Left renal cortex interstitium (tissue), 4 donors: ENCODE data around the gene FIGLA. TPM values are rescaled to one million over a fixed set of nuclear protein-coding genes. Genes with fewer than 3 reads are reported as not detected.

Experiments used
- DNase-seq, 4 donors: peaks; one replicate each; pipeline ENCODE4 v3.0.0-alpha.2; 2013; ENCODE audit warnings: low read depth in 4 of 4, low spot score in 2 of 4, missing footprints in 1 of 4
- polyA plus RNA-seq, 4 donors: library from polyadenylated mRNA; unstranded; fragments of 120-200 nt; gene quantifications; one replicate each; pipeline ENCODE4 v1.2.1, GENCODE V29; 2013; ENCODE audit not compliant: insufficient read length in 4 of 4

The FIGLA gene
- not detected for polyA plus RNA-seq

- no peak for DNase-seq
Observed at GRCh38 chr2:70790136-70790828, at the start of gene FIGLA. TSS of gene FIGLA (minus strand) at chr2:70790643. CDS start at chr2:70790638, 5 bp downstream.

- no peak for DNase-seq
Observed at GRCh38 chr2:70837980-70838925, 47.8 kb upstream of the FIGLA start.

DNA sequence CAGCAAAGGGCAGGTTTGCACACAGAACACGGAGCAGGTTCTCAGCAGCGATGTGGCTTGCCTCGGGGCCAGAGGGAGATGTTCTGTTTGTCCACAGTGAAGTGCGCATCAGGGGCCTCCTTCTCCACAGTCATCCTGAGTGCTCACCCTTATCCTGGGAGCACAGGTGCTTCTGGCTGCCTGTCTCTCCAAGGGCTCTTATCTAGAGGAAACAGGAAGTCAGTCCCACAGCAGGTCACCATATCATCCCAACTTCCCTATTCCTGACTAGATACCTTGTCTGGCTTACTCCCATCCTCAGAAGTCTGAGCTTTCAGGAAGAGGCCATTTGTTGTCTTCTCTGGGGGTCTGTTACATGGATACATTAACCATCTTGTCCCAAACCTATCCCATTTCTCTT, 45.2 kb upstream of the FIGLA start, which contains the start of gene CD207:
CD207 (minus strand) TSS at position 174 of the 400 bp plus-strand sequence; CDS start at position 134, 40 bp downstream.
- no peak for DNase-seq

- no peak for DNase-seq
Observed at GRCh38 chr2:70834881-70835280, 44.4 kb upstream of the FIGLA start.

- no peak for DNase-seq
Observed at GRCh38 chr2:70834106-70834505, 43.7 kb upstream of the FIGLA start.

GRCh38 chr2:70833246-70833645, 42.8 kb upstream of the FIGLA start:
- no peak for DNase-seq

DNA sequence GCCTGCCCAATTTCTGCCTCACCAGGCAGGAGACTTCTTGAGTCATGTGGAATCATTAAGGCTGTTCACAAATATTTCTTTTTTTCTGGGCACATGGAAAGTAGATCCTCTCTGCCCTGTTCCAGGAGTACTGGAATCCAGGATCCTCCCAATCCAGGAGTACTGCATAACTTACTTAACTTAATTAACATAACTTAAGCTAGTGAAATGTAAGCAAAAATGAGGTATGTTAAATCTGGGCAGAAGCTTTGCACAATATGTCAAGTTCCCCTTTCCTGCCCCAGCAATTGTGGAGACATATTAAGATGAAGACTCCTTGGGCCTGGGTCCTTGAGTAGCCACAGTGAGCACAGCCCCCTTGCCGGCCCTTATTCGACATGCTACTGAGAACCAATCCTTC, 41.9 kb upstream of the FIGLA start:
- DNase-seq = no peak

GRCh38 chr2:70831861-70832260, 41.4 kb upstream of the FIGLA start:
- no peak for DNase-seq

- DNase-seq = no peak
Observed at GRCh38 chr2:70830366-70830765, 39.9 kb upstream of the FIGLA start.

- DNase-seq = no peak
Observed at GRCh38 chr2:70829916-70830315, 39.5 kb upstream of the FIGLA start.

DNA sequence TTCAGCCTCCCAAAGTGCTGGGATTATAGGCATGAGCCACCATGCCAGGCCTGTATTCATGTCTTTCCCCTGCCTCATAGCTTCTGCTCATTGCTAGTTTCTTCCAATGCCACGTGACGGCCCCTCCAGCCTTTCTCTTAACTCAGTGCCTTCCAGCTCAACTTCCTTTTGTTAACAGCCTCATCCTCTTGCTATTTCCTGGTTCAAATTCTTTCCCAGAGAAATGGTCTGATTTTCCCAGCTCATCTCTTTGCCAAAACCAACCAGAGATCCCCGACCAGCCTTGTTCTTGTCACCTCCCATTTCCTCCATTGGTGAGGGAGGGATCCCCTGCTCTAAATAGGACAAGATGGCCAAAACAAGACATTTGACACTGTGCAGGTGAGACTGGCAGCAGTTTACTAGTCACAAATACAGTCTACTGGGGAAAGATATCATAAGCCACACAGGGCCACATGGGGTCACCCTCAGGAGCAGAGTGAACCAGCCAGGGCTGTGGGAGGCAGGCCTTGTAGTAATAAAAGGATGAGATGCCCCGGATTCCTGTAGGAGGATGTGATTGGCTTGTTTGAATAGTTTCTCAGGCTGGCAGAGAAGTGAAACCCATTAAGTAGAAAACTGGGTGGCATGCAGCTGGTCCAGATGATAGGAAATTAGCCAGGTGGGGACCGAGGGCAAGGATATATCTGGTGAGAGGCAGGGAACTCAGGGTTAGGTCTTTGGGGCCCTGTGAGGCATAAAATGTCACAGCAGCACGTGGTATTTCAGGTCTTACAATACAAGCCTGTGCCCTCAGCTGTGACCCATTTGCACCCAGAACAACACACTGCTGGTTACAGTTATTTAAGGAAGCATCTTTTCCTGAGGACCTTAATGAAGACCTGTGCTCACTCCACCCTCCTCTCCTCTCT, 38.7 kb upstream of the FIGLA start:
- no peak for DNase-seq

GRCh38 chr2:70828115-70828514, 37.7 kb upstream of the FIGLA start:
- no peak for DNase-seq

DNA sequence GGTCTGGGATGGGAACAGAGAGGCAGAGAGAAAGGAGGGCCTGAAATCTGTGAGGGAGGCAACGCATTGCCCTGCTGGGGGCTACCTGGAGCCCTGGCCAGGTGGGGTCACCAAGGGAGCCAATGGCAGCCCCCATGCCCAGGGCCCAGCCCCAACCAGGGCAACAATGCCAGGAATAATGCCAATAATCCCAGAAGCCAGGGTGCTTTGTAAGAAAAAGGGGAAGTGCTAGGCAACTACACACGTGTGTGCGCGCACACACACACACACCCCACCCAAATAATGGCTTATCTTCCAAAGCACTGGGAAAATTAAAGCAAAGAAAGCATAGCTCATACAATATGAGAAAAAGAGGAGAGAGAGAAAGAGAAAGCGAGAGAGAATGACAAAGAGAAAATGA, 36.9 kb upstream of the FIGLA start:
- DNase-seq = no peak

DNA sequence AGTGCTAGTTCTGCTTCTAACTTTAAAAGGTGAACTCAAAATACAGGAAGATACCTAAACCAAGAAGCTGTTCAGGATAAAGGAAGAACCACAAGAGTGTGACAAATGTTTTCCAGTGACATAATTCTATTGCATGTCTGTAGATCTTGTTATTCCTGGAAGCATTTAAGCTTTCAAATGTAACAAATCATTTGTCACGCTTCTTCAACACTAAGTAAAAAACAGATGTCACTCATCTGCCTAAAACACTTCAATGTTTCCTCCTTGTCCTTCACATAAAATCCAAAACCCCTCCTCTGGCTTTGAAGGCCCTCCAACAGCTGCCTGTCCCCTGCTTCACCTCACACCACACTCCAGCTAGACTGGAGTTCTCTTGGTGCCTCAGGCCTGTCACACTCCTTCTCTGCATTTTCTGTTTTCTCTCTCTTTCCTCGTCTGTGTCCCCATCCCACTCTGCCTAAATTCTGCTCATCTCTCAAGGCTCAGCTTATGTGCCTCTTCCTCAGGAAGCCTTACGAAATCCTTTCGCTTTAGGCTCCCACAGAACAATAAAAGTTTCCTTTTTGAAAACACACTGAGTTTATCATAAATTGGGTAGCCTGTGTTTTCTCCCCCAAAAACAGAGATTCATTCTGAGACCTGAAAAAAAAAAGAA, 36.4 kb upstream of the FIGLA start:
- no peak for DNase-seq

GRCh38 chr2:70823249-70823648, 32.8 kb upstream of the FIGLA start:
- no peak for DNase-seq

- no peak for DNase-seq
Observed at GRCh38 chr2:70822843-70823242, 32.4 kb upstream of the FIGLA start.

DNA sequence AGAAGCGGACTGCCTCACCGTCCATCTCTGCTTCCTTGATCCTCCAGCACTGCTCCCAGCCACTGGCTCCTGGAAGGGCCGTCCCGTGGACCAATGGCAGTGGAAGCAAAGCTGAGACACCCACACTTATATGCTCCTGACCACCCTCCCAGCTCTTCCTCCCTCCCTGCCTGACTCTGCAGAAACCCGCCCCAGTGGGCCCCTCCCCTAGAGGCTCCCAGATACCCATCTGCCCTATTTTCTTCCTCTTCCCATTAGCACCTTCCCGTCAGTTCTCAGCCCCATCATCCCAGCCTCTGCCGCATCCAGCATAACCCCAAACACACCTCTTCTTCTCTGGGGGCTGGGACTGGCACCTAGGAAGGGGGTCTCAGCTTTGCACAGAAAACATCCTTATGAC, 30.1 kb upstream of the FIGLA start, which contains the start of gene CLEC4F:
CLEC4F (minus strand) TSS at position 101 of the 400 bp plus-strand sequence; CDS start at position 25, 76 bp downstream.
- DNase-seq = no peak

DNA sequence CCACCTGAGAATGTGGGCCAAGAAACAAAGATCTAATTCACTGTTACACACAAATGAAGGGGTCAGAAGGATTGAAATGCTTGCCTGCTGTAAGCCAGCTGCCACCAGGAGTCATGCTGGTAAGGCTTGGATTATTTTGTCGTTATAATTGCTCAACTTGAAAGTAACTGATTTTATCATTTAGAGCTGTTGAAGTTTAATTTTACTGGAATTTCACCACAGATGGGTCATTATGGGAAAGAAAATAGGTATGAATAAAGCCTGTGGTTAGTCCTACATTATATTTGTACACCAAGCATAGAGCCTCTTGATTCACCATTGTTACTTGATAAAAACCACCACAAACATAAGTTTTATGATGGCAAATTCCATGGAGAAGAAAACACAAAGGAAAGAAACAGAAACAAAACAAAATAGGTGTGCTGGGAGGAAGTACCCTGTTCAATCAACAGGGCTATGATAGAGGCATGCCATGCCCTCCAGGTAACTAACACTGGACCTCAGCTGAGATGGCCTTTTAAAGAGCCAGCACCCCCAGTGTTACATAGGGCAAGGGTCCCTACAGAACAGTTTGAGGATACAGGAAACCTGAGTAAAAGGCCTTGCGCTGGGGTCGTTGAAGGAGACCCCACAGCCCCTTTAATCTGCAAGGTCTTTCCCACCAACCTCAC, 27.0 kb upstream of the FIGLA start:
- DNase-seq = no peak

- no peak for DNase-seq
Observed at GRCh38 chr2:70816726-70817125, 26.3 kb upstream of the FIGLA start.
